Measurements from ENCODE around the gene DVL3.

Gene DVL3

GRCh38 chr3:184211297-184211696 lies 56.1 kb downstream of the DVL3 start:
- DNase-seq (ENCODE audit: low read depth) = no peak

- no peak for DNase-seq (ENCODE audit: low read depth)
Measured at GRCh38 chr3:184211718-184212117, 56.5 kb downstream of the DVL3 start.

- no peak for DNase-seq (ENCODE audit: low read depth)
Measured at GRCh38 chr3:184218814-184219213, 63.6 kb downstream of the DVL3 start.

- no peak for DNase-seq (ENCODE audit: low read depth)
Measured at GRCh38 chr3:184222521-184222920, 67.3 kb downstream of the DVL3 start.
